Stimulated activated CD4-positive, alpha-beta T cell treated with anti-CD3 and anti-CD28 coated beads, Interleukin-1b, Interleukin-23, amount 100 ng/mL, for 48 hours (primary cell): ENCODE measurements around the gene TUFM.
"Not testable (repeated sequence)": the region's sequence is repeated elsewhere in the genome, so short reads cannot be mapped to it uniquely, and the experiment has no call there.

ENCODE experiments used
- DNase-seq: peaks from one replicate; pipeline ENCODE4 v3.0.0-alpha.2; 2020

TUFM gene

DNA sequence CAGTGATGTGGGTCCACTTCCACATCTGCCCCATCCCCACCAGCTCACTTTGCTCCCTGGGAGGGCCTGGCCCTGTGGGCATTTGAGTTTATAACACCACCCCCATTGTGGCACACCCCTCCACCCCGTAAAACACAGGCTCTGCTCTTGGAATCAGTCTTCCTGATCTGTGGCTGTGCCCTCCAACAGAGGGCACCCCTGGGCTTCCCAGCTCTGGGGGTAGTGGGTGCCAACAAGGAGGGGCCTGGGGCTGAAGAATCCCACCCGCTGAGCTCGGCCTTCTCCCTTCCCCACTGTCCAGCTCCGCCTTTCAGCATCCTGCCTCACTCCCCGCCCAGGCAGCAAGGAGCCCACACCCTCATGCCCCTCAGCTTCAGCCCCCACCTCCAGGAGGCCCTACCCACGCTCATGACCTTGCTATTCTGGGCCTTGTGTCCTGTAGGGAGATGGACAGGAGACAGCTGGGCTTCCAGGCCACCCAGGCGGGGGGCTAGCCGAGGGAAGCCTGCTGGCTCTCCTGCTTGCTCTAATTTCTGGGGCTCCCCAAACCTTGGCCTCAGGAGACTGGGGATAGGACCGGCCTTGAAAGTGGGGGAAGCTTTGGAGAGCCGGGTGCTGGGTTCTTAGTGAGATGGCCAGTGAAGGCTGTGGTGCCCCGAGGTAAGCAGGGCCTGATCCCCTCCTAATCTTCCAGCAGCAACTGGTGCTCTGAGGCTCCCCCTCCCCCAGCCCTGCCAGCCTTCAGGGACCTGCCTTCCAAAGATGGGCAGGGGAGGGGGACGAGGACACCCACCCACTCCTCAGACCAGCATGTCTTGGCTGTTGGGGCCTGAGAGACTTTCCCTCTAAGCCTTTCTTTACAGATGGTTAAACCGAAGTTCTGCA lies 29.2 kb upstream of the TUFM start:
- no peak for DNase-seq

DNA sequence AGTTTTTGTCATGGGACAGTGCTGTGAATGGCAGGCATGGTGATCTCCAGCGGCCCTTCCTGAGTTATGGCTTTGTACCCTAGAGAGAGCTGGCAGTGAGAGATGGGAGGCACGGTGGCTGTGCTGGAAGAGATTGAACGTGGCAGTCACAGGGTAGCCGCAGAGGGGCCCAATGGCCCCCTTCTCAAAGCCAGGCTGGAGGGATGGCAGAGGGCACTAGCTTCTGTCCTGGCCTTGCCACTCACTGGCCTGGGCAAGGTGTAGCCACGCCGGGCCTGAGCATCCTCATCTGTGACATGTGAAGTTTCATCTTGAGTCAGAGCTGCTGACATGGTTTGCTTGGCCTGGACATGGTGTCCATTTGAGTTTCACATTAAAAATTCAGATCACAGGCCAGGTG lies 28.3 kb upstream of the TUFM start:
- no peak for DNase-seq

DNA sequence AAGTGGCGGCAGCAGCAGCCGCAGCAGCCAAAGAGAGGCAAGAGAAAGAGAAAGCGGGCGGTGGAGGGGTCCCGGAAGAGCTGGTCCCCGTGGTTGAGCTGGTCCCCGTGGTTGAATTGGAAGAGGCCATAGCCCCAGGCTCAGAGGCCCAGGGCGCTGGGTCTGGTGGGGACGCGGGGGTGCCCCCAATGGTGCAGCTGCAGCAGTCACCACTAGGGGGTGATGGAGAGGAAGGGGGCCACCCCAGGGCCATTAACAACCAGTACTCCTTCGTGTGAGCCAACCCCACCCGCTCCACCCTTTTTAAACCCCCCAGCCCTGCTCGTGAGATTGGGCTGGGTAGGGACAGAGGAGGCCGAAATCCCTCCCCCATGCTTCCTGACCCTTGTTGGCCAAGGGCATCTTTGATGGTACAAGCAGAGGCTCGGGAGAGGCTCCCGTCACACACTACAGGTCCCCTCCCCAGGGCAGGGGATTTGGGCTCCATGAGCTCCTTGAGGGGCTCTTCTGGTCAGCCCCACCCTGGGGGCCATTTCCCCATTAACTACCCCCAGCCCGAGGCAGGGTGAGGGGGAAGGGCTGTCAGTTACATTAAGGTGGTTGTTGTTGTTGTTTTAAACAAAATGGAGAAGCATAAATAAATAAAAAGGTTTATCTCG lies 27.5 kb upstream of the TUFM start:
- DNase-seq = peak; percentile 58

DNA sequence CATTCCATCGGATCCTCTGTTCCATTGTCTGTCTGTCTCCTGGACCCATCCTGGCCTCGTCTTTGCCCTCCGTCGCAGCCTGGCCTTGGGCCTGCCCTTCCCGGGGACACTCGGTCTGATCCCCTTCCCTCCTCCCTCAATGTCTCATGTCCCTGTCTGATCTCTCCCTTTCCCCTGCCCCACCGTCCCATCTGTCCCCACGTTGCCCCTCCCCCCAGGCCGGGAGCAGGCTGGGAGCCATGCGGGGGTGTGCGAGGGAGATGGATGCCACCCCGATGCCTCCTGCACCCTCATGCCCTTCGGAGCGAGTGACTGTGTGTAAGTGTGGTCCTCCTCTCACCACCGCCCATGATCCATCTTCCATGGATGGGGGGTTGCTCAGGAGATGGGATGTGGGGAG lies 26.8 kb upstream of the TUFM start:
- no peak for DNase-seq

DNA sequence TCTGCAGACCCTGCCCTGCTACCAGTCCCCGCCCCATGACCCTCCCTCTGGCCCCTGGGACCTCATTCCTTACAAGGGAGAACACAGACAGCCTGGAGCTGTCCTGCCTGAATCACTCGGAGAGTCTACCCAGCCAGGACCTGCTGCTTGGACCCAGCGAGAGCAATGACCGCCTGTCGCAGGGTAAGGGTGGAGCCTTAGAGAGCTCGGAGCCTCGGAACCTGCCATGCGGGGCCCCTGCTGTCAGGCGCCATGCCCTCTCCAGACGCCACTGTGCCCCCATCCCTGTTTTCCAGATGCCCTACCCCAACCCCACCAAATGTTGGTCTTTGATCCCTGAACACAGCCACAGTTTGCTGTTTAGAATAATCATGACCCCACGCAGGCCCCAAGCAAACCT lies 23.1 kb upstream of the TUFM start:
- DNase-seq = no peak

DNA sequence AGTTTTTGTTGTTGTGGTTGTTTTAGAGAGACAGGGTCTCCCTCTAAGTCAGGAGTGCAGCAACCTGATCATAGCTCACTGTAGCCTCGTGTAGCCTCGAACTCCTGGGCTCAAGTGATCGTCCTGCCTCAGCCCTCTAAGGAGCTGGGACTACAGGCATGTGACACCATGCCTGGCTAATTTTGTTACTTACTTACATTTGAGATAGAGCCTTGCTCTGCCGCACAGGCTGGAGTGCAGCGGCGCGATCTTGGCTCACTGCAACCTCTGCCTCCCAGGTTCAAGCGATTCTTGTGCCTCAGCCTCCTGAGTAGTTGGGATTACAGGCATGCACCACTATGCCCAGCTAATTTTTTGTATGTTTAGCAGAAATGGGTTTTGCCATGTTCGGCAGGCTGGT lies 21.5 kb upstream of the TUFM start:
- DNase-seq = not testable (repeated sequence)

DNA sequence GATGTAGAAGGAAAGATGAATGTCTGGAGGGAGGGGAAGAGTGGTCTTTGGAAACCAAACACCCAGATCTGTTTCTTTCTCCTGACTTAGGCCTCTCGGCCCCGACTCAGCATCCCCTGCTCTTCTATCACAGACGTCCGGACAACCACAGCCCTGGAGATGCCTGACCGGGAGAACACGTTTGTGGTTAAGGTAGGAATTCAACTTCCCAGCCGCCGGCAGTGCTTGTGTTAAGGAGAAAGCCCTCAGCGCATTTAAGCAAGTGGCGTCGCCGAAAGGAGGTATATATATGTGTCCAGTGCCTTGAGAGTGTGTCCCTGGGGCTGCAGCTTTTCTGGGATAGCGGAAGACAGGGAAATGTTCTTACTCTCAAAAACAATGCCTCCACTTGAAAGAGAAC lies 21.1 kb upstream of the TUFM start:
- no peak for DNase-seq

DNA sequence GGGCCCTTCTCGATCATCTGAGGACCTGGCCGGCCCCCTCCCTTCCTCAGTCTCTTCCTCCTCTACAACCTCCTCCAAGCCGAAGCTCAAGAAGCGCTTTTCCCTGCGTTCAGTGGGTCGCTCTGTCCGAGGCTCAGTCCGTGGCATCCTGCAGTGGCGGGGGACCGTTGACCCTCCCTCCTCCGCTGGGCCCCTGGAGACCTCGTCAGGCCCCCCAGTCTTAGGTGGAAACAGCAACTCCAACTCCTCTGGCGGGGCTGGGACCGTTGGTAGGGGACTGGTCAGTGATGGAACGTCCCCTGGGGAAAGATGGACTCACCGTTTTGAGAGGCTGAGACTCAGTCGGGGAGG lies 20.3 kb upstream of the TUFM start:
- no peak for DNase-seq

DNA sequence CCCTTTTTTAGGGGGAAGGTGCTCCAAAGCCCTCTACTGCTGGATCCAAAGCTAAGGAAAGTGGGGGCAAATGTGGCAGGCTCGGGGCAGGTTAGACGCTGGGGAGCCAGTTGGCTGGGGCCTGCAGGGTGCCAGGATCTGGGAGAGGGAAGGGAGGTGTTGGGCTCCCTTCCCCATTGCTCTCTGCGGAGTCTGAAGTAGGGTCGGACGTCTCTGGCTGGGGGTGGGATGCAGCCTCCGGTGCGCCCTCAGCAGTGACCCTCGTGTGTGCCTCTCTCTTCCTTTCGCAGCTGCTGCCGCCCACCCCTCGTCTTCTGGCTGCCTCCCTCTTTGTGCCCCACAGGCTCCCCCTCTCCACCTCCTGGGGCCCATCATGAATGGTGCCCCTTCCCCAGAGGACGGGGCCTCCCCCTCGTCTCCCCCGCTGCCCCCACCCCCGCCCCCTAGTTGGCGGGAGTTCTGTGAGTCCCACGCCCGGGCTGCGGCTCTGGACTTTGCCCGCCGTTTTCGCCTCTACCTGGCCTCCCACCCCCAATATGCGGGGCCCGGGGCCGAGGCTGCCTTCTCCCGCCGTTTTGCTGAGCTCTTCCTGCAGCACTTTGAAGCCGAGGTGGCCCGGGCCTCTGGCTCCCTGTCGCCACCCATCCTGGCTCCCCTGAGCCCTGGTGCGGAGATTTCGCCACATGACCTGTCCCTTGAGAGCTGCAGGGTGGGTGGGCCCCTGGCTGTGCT lies 19.7 kb upstream of the TUFM start:
- no peak for DNase-seq

DNA sequence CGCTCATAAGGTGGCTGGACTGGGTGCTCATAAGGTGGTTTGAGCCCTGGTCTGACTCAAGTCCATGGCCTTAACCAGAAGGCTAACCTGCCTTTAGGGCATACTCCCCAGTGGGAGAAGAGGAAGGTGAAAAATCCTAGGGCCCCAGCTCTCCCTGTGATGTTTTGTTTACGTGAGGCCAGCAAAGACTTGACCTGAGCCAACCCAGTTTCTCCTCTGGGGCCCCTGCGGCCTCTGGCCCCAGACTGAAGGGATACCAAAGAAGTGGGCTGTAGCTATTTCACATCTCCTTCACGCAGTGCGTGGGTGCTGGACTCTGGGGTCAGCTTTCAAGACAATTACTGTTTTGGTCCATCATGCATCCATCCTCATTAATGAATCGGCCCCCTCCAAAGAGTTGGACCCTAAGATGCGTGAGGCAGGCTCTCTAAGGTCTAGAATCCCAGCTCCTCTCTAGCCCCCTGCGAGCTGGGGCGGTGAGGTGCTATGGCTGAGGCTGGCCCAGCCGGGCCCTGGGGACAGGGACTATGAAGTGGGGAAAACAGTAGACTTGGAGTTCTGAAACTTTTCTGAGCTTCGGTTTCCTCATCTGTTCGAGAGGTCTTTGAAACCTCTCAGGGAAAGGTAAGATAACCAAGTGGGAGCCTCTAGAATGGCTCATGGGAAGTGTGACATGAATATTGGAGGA lies 19.0 kb upstream of the TUFM start:
- DNase-seq = no peak

DNA sequence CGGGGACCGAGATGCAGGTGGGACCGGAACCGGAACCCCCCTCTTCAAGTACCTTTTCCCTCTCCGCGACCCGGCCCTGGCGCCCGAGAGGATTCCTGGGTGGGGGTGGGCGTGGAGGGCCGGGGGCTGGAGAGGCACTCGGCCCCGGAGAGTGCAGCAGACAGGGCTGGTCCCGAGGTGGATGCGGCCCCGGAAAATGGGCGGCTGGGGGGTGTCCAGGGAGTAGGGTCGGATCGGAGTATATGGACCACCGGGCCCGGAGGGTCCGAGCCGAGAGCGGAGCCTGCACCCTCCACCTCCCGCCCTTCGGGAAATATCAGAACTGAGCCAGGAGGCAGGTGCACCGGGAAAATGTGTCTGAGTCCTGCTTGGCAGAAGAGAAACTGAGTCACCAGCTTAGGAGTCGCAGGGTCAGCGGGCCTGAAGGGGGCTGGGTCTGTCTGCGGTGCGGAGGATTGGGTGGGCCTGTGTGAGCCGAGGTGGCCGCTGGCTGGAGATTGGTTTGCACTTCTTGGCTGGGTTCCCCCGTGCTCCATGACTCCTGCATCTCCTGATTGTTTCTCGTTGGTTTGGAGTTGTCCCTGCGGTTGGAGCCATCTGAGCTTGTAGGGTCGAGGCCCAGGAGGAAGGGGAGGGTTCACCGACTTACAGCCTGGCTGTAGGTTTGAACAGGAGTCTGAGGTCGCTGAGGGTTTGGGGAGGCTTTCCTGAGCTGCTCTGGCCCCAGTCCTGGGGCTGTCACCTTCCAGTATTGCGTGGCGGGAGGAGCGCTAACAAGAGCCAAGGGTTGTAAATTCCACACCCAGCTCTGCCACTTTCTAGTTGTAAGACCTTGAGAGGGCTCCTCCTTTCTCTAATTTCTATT lies 18.0 kb upstream of the TUFM start:
- DNase-seq = no peak

DNA sequence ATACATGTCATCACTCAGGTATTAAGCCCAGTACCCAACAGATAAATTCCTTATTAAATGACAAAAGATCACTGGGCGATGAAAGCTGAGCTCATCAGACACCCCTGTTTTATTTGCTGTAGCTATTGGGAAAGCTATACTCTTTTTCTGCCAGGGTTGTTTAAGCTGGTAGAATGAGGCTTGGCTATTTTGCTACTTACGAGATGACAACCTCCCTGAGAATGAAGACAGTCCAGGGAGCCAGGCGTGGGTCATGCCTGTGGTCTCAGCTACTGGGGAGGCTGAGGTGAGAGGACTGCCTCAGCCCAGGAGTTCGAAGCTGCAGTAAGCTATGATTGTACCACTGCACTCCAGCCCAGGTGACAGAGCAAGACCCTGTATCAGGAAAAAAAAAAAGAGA lies 13.2 kb upstream of the TUFM start:
- DNase-seq = no peak

DNA sequence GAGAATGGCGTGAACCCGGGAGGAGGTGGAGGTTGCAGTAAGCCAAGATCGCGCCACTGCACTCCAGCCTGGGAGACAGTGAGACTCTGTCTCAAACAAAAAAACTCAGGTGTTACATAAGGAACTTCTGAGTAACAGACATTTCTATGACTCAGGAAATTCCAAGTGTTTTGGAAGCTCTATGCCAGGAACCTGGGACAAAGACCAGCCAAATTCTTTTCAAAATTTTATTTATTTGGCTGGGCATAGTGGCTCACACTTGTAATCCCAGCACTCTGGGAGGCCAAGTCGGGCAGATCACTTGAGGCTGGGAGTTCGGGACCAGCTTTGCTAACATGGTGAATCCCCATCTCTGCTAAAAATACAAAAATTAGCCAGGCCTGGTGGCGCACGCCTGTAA lies 12.3 kb upstream of the TUFM start:
- no peak for DNase-seq

DNA sequence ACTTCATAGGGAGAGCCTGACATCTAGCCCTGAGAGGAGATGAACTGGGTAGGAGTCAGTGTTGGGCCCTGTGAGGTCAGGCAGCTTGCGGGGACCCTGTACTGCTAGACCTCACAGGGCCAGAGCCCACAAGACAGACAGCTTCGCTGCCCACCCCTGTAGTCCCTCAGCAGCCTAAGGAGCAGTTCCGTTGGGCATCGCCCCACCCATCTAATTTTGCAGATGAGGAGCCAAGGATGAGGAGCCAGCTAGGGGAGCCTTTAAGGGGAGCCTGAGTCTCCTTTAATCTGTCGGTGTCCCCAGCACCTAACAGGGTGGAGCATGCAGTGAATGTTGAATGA lies 755 bp upstream of the TUFM start:
- DNase-seq = no peak

DNA sequence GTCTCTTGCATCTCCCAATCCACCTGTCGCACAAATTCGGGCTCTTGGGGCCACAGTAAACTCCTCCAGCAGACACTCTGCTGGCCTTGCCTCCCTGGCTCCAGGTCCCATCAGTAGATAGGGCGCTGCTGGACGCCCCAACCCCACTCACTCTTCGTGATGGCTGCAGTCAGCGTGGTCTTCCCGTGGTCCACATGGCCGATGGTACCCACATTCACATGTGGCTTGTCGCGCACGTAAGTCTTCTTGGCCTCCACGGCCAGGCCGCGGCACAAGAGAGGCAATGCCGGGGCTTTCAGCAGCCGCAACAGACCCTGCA lies 428 bp downstream of the TUFM start:
- DNase-seq = no peak

DNA sequence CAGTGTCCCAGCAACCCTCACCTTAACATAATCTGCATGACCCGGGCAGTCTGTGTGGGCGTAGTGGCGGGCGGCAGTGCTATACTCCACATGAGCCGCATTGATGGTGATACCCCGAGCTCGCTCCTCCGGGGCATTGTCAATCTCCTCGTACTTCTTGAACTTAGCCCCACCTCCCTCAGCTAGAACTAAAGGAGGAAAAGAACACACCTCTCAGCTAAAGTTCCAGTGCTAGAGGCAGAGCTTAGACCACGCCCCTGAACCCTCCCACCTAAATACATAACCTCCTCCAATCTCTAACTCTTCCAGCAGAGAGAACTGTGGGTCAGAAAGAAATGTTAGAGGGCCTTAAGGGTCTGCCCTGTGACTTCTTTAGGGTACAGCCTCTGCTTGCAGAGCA lies 855 bp downstream of the TUFM start:
- DNase-seq = peak; percentile 39

DNA sequence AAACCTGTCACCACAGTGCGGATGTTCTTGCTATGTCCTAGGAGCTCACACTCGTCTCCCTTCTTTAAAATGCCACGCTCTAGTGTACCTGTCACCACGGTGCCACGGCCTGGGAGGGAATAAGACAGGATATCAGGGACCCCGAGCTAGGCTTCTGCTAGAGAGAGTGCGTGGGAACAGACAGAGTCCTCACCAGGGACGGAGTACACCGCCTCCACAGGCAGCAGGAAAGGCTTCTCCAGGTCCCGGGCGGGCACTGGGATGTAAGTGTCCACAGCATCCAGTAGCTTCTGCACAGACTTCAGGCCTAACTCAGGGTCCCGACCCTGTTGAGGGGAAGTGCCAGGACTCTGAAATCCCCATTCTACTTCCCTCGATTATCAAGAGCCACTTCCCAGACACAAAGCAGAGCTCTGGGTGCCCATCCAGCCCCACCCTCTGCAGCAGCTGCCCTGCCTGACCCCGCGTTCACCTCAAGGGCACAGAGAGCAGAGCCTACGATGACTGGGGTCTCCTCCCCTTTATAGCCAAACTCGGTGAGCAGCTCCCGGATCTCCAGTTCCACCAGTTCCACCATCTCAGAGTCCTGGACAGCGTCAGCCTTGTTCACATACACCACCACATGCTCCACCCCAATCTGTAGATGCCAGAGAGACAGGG lies 1.8 kb downstream of the TUFM start:
- no peak for DNase-seq

DNA sequence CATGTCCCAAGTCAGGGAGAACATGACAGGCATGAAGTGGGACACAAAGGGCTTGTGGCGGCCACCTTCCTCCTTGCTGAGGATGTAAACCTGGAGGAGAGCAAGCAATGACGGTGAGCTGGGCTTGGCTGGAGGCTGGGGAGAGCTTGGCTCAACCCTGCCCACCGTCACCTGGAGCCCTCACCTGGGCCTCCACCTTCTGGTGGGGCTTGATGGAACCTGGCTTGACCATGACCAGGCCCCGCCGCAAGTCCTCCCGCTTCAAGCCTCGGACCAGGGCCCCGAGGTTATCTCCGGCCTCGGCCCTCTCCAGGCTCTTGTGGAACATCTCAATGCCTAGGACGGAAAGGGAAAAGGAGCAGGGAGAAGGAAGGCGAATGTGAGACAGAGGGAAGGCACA lies 2.4 kb downstream of the TUFM start:
- no peak for DNase-seq

DNA sequence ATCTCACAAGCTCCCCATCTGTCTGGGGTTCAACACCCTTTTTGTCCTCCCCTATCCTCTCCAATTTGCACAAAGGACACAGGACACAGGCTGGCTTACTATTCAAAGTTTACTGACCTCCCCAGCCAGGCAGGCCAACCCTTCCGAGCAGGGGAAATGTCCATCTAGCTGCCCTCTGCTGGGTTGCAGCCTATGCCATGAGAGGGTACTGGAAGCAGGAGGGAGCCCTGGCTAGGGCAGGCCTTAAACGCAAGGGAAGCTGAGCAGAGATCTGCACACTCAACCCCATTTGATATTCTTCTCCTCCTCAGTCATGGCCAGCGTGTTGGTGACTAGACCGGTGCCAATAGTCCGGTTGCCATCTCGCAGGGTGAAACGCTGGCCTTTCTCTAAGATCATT lies 3.5 kb downstream of the TUFM start:
- DNase-seq = no peak

DNA sequence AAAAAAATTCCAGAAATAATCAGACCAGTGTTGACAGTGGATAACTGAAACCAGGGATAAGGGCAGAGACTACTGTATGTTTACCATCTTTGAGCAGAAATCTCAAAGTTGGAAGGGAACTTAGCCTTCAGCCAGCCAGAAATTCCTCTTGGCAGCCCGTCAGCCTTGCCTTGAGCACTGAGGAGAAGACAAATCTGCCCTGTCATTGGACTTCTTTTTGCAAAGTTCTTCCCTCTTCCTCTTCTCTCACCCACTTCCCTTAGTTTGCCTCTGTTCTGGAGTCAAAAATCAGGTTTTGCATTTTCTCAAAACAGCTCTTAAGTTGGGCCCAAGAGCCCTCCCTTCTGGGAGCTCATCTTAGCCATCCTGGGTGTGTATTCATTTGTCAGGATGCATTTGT lies 6.2 kb downstream of the TUFM start:
- DNase-seq = no peak

DNA sequence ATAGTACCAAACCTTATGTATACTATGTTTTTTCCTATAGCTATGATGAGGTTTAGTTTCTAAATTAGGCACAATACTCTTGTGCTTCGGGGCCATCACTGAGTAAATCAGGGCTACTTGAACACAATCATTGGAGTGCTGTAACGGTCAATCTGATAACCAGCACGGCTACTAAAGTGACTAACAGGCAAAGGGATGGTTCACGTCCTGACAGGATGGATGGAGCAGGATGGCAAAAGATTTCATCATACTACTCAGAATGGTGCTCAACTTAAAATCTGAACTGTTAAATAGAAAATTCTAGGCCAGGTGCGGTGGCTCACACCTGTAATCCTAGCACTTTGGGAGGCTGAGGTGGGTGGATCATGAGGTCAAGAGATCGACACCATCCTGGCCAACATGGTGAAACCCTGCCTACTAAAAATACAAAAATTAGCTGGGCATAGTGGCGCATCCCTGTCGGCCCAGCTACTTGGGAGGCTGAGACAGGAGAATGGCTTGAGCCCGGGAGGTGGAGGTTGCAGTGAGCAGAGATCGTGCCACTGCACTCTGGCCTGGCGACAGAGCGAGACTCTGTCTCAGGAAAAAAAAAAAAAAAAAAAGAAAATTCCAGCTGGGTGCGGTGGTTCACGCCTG lies 7.0 kb downstream of the TUFM start:
- no peak for DNase-seq

DNA sequence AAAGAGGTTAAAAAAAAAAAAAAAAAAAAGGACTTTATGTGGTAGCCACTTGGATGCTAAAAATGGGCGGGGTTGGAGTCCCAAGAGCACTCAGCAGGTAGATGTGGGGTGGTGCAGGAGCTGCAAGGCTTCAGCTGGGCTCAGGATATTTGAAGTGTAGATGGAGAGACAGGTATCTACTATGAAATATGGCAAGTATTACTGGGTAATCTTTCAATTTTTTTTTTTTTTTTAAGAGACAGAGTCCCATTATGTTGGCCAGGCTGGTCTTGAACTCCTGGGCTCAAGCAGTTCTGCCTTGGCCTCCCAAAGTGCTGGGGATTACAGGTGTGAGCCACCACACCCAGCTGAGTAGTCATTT lies 7.6 kb downstream of the TUFM start:
- DNase-seq = no peak
